ENCODE data around the gene ALDH18A1. TPM values are rescaled to one million over a fixed set of nuclear protein-coding genes. Genes with fewer than 3 reads are reported as not detected.

Gene ALDH18A1
- total RNA-seq, 3 donors from 2014 or later (not counting 1 experiment from before 2014, with no cell fraction given), result 20.7 to 33.4 (median 25.2) TPM

DNA sequence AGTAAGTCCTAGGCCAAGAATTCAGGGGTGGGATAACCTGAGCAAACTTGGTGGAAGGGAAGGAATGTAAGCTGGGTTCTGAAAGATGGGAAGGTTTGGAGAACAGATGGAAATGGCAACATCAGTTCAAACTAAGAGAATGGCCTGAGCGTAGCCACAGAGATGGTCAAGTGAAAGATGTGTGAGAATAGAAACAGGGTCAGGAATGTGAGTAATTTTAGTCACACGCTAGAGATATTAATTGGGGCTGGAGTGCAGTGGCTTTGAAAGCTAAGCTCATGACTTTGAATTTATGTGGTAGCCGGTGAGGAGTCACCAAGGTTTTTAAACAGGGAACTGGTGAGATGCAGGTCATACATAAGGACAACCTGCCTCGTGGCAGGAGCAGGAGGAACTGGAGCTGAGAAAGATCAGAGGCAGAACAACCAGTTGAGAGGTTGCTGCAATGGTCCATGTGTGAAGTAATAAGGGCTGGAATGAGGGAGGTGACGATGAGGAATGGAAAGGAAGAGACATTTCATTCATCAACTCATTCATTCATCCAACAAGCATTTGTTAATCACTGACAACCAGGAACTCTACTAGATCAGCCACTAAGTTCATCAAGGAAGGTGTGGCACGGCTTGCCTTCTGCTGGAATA, 82.4 kb downstream of the ALDH18A1 start:
- Histone ChIP-seq H3K4me1 (ENCODE audit: control insufficient read depth, insufficient read depth, low read length) (no peaks in the 10 kb centered on the region), H3K9me3 (ENCODE audit: control insufficient read depth, insufficient read depth, low read length) (no peaks in the 10 kb centered on the region), H3K36me3 (ENCODE audit: control insufficient read depth, insufficient read depth, low read length) (no peaks in the 10 kb centered on the region), H3K4me3 (ENCODE audit: low read length) (no peak overlapping the region), H3K27ac (ENCODE audit: low read length) (no peak overlapping the region), H3K27me3 (ENCODE audit: control insufficient read depth, insufficient read depth, low read length) (peaks cover 3% of the 10 kb centered on the region)
- ATAC-seq, result no peak
- H3K4me1 Mint-ChIP-seq, result no peaks in the 10 kb centered on the region
- H3K9me3 Mint-ChIP-seq, result no peaks in the 10 kb centered on the region
- DNase-seq, result no peak
- TF ChIP-seq, protein P1, sequence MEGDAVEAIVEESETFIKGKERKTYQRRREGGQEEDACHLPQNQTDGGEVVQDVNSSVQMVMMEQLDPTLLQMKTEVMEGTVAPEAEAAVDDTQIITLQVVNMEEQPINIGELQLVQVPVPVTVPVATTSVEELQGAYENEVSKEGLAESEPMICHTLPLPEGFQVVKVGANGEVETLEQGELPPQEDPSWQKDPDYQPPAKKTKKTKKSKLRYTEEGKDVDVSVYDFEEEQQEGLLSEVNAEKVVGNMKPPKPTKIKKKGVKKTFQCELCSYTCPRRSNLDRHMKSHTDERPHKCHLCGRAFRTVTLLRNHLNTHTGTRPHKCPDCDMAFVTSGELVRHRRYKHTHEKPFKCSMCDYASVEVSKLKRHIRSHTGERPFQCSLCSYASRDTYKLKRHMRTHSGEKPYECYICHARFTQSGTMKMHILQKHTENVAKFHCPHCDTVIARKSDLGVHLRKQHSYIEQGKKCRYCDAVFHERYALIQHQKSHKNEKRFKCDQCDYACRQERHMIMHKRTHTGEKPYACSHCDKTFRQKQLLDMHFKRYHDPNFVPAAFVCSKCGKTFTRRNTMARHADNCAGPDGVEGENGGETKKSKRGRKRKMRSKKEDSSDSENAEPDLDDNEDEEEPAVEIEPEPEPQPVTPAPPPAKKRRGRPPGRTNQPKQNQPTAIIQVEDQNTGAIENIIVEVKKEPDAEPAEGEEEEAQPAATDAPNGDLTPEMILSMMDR (IDR thresholded peaks at IDR 0.05), result no peak
- H3K4me3 Mint-ChIP-seq, result no peak overlapping the region
- H3K27me3 Mint-ChIP-seq (ENCODE audit: low read depth in 2 of 2), result peaks cover 12 to 34% of the 10 kb centered on the region in 2 donors
- WGBS (ENCODE audit: insufficient coverage), result 82% methylated on average over 5 of the region's 6 CpGs
- intact Hi-C loops (cut with micrococcal nuclease), result no loop called here
- no peaks in the 10 kb centered on the region for H3K36me3 Mint-ChIP-seq
- H3K27ac Mint-ChIP-seq, result no peak overlapping the region

DNA sequence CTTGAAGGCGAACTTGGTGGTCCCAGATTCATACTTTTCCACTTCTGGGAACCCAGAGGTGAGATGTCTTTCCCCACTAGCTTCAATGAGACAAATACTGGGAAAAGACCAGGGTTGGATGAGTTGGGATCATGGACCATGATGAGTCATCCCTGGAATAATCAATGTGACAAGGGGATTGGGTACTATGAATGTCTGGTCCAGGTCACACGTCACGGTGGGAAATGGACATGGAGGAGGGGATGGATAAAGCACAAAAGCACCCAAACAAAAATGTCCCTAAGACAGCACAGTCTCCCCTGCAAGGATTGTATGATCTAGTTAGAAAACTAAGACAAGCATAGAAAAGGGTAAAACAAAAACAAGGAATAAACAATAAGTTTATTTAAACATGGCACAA, 83.0 kb downstream of the ALDH18A1 start:
- H3K27me3 Mint-ChIP-seq (ENCODE audit: low read depth in 2 of 2), result peaks cover 9 to 28% of the 10 kb centered on the region in 2 donors
- no peaks in the 10 kb centered on the region for H3K9me3 ChIP-seq (ENCODE audit: control insufficient read depth, insufficient read depth, low read length)
- TF ChIP-seq, protein P1 (IDR thresholded peaks at IDR 0.05), result no peak
- no peak overlapping the region for H3K4me3 ChIP-seq (ENCODE audit: low read length)
- H3K27me3 ChIP-seq (ENCODE audit: control insufficient read depth, insufficient read depth, low read length), result peaks cover 3% of the 10 kb centered on the region
- H3K27ac Mint-ChIP-seq, result no peak overlapping the region
- no peaks in the 10 kb centered on the region for H3K36me3 Mint-ChIP-seq
- DNase-seq, result no peak
- no peak overlapping the region for H3K27ac ChIP-seq (ENCODE audit: low read length)
- H3K4me1 Mint-ChIP-seq, result no peaks in the 10 kb centered on the region
- ATAC-seq, result no peak
- WGBS (ENCODE audit: insufficient coverage), result 100% methylated on average over 2 of the region's 3 CpGs
- H3K36me3 ChIP-seq (ENCODE audit: control insufficient read depth, insufficient read depth, low read length), result no peaks in the 10 kb centered on the region
- H3K4me3 Mint-ChIP-seq, result no peak overlapping the region
- no peaks in the 10 kb centered on the region for H3K9me3 Mint-ChIP-seq
- intact Hi-C loops (cut with micrococcal nuclease), result no loop called here
- no peaks in the 10 kb centered on the region for H3K4me1 ChIP-seq (ENCODE audit: control insufficient read depth, insufficient read depth, low read length)

DNA sequence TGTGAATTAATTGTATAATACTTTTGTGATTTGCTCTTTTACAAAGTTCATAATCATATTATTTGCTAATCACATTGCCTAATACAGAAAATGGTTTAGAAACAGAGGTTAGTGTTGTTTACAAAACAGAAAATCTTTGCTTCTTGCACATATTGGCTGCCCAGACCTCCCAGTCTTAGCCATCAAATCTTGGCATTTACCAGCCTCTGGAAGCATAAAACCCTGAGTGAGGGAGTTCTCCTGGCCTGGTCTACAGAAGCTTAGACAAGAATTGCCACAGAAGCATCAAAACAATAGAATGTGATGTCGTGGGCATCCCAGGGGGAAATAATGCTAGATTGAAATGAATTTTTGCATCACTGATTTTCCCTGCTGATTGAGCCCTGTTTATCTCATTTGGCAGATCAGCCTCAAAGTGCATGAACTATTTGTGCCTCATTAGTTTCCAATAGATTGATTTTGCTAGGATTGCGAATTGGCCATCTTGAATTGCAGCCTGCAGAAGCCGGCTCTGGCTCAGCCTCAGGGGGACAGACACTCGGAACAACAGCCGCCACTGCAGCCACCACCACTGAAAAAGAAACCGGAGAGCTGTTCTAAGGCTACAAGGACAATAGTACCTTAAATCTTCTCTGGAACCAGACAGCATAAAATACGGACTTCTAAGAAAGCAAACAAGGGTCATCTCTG, 84.2 kb downstream of the ALDH18A1 start:
- WGBS (ENCODE audit: insufficient coverage), result 80% methylated on average over 7 of the region's 7 CpGs
- H3K27me3 ChIP-seq (ENCODE audit: control insufficient read depth, insufficient read depth, low read length), result no peaks in the 10 kb centered on the region
- H3K27me3 Mint-ChIP-seq (ENCODE audit: low read depth in 2 of 2), result peaks cover 7 to 20% of the 10 kb centered on the region in 2 donors
- no peaks in the 10 kb centered on the region for H3K9me3 Mint-ChIP-seq
- H3K9me3 ChIP-seq (ENCODE audit: control insufficient read depth, insufficient read depth, low read length), result no peaks in the 10 kb centered on the region
- no peaks in the 10 kb centered on the region for H3K36me3 ChIP-seq (ENCODE audit: control insufficient read depth, insufficient read depth, low read length)
- TF ChIP-seq, protein P1 (IDR thresholded peaks at IDR 0.05), result no peak
- intact Hi-C loops (cut with micrococcal nuclease), result no loop called here
- no peaks in the 10 kb centered on the region for H3K36me3 Mint-ChIP-seq
- no peak overlapping the region for H3K27ac Mint-ChIP-seq
- no peak for ATAC-seq
- no peaks in the 10 kb centered on the region for H3K4me1 ChIP-seq (ENCODE audit: control insufficient read depth, insufficient read depth, low read length)
- no peak overlapping the region for H3K4me3 Mint-ChIP-seq
- DNase-seq, result no peak
- H3K4me1 Mint-ChIP-seq, result no peaks in the 10 kb centered on the region
- H3K4me3 ChIP-seq (ENCODE audit: low read length), result no peak overlapping the region
- H3K27ac ChIP-seq (ENCODE audit: low read length), result no peak overlapping the region
